Astrocyte (in vitro differentiated cells and primary cell): ENCODE measurements around the gene MT3. TPM values are rescaled to one million over a fixed set of nuclear protein-coding genes. Genes with fewer than 3 reads are reported as not detected.

Source experiments
- DNase-seq: peaks from one replicate; pipeline ENCODE4 v3.0.0-alpha.2; 2010; ENCODE audit warnings: low read depth
- FAIRE-seq: peaks from 2 replicates; lab custom pipeline; 2011; peaks lifted over from hg19 to GRCh38; lab: Jason Lieb, UNC
- H2AFZ ChIP-seq: 2 replicates; pipeline ENCODE4 v1.6.0; 2012; ENCODE audit warnings: low read depth, low read length, inconsistent platforms
- H3K27ac ChIP-seq: 2 replicates; pipeline ENCODE4 v1.5.1; 2011; ENCODE audit warnings: low read depth, low read length, inconsistent platforms
- H3K27me3 ChIP-seq: 2 replicates; pipeline ENCODE4 v1.6.0; 2011; ENCODE audit warnings: low read length, inconsistent platforms; ENCODE audit not compliant: insufficient read depth
- H3K36me3 ChIP-seq: 2 replicates; pipeline ENCODE4 v1.5.1; 2011; ENCODE audit warnings: low read length, inconsistent platforms; ENCODE audit not compliant: insufficient read depth
- H3K4me1 ChIP-seq: 2 replicates; pipeline ENCODE4 v1.5.1; 2011; ENCODE audit warnings: low read length, inconsistent platforms; ENCODE audit not compliant: insufficient read depth
- H3K4me2 ChIP-seq: 2 replicates; pipeline ENCODE4 v1.6.0; 2012; ENCODE audit warnings: low read length, inconsistent platforms
- H3K4me3 ChIP-seq: 2 replicates; pipeline ENCODE4 v1.5.1; 2011; ENCODE audit warnings: low read depth, mild to moderate bottlenecking, low read length, inconsistent platforms; ENCODE audit not compliant: insufficient read depth
- H3K79me2 ChIP-seq: 2 replicates; pipeline ENCODE4 v1.6.0; 2012; ENCODE audit warnings: mild to moderate bottlenecking, low read length, inconsistent platforms; ENCODE audit not compliant: insufficient read depth
- H3K9ac ChIP-seq: 2 replicates; pipeline ENCODE4 v1.6.0; 2012; ENCODE audit warnings: mild to moderate bottlenecking, low read length, inconsistent platforms
- H3K9me3 ChIP-seq: 2 replicates; pipeline ENCODE4 v1.5.1; 2012; ENCODE audit warnings: low read depth, mild to moderate bottlenecking, low read length, inconsistent platforms; ENCODE audit not compliant: insufficient read depth
- H4K20me1 ChIP-seq: 2 replicates; pipeline ENCODE4 v1.6.0; 2012; ENCODE audit warnings: low read length, inconsistent platforms; ENCODE audit not compliant: insufficient read depth
- H3K27ac Mint-ChIP-seq: one replicate; pipeline ENCODE4 v1.8.0; 2021; ENCODE audit warnings: mild to moderate bottlenecking, mixed read lengths; ENCODE audit not compliant: unreplicated experiment
- H3K27me3 Mint-ChIP-seq: one replicate; pipeline ENCODE4 v1.8.0; 2021; ENCODE audit warnings: low read depth, mixed read lengths; ENCODE audit not compliant: unreplicated experiment
- H3K36me3 Mint-ChIP-seq: one replicate; pipeline ENCODE4 v1.8.0; 2021; ENCODE audit warnings: low read depth, mixed read lengths; ENCODE audit not compliant: unreplicated experiment
- H3K4me1 Mint-ChIP-seq: one replicate; pipeline ENCODE4 v1.8.0; 2021; ENCODE audit warnings: low read depth, mixed read lengths; ENCODE audit not compliant: unreplicated experiment
- H3K4me3 Mint-ChIP-seq: one replicate; pipeline ENCODE4 v1.8.0; 2021; ENCODE audit warnings: mild to moderate bottlenecking, moderate library complexity, mixed read lengths; ENCODE audit not compliant: unreplicated experiment
- H3K9me3 Mint-ChIP-seq: one replicate; pipeline ENCODE4 v1.8.0; 2021; ENCODE audit warnings: mild to moderate bottlenecking, mixed read lengths; ENCODE audit not compliant: unreplicated experiment
- EZH2 ChIP-seq: IDR thresholded peaks from 2 replicates; pipeline ENCODE4 v1.6.1; 2012; ENCODE audit warnings: mild to moderate bottlenecking, low read length, inconsistent platforms; ENCODE audit not compliant: insufficient read depth
- total RNA-seq: library from RNA; stranded (reverse); gene quantifications from 2 replicates; pipeline ENCODE4 v1.2.1, GENCODE V29; 2021
- TF ChIP-seq, protein P1 (sequence below): IDR thresholded peaks from 2 replicates; pipeline ENCODE4 v1.5.1; 2011; ENCODE audit warnings: low read depth, mild to moderate bottlenecking, inconsistent platforms, low read length, moderate library complexity; ENCODE audit not compliant: insufficient read depth

MT3 gene
- total RNA-seq, 1 donor from 2014 or later, result not detected

DNA sequence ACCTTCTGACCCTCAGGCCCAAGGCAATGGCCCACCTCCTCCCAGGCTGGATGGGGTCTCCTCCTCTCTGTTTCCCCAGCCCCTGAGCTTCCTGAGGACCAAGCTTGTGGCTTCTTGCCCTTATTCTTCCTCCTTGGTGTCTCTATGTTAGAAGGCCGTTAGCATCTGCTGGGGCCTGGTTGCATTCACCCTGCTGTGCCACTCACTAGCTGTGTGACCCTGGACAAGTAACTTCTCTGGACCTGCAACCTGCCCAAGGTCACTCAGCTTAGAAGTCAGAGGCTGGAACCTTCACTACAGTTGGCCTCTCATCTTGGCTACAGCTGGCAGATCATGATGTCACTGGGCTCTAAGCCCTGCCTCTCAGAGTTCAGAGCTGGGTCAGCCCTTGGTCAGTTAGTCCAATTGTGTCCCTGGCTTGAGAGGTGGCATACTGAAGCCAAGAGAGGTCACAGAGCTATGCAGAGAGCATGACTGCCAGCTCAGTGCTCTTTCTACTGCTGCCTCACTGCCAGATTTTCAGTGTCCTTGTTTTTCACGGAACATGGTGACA is 22.0 kb downstream of the MT3 start:
- Mint-ChIP-seq H3K27ac (peak overlapping the region; percentile 69), H3K4me3 (no peak overlapping the region), H3K4me1 (peaks cover 34% of the 10 kb centered on the region), H3K27me3 (peaks cover 2% of the 10 kb centered on the region), H3K36me3 (no peaks in the 10 kb centered on the region), H3K9me3 (no peaks in the 10 kb centered on the region)
- DNase-seq, result peak; percentile 48
- no peaks in the 10 kb centered on the region for H3K9me3 ChIP-seq
- TF ChIP-seq, protein P1, sequence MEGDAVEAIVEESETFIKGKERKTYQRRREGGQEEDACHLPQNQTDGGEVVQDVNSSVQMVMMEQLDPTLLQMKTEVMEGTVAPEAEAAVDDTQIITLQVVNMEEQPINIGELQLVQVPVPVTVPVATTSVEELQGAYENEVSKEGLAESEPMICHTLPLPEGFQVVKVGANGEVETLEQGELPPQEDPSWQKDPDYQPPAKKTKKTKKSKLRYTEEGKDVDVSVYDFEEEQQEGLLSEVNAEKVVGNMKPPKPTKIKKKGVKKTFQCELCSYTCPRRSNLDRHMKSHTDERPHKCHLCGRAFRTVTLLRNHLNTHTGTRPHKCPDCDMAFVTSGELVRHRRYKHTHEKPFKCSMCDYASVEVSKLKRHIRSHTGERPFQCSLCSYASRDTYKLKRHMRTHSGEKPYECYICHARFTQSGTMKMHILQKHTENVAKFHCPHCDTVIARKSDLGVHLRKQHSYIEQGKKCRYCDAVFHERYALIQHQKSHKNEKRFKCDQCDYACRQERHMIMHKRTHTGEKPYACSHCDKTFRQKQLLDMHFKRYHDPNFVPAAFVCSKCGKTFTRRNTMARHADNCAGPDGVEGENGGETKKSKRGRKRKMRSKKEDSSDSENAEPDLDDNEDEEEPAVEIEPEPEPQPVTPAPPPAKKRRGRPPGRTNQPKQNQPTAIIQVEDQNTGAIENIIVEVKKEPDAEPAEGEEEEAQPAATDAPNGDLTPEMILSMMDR, result no peak
- TF ChIP-seq EZH2, result no peak
- peaks cover 68% of the 10 kb centered on the region for H3K4me1 ChIP-seq
- H3K36me3 ChIP-seq, result no peaks in the 10 kb centered on the region
- H3K4me3 ChIP-seq, result no peak overlapping the region
- H3K27me3 ChIP-seq, result no peaks in the 10 kb centered on the region
- peak overlapping the region; percentile 88 for H3K4me2 ChIP-seq
- H3K9ac ChIP-seq, result peak overlapping the region; percentile 92
- H3K79me2 ChIP-seq, result peaks cover 20% of the 10 kb centered on the region
- H4K20me1 ChIP-seq, result peaks cover 5% of the 10 kb centered on the region
- H3K27ac ChIP-seq, result peak overlapping the region; percentile 98
- no peak overlapping the region for H2AFZ ChIP-seq
- no peak for FAIRE-seq

DNA sequence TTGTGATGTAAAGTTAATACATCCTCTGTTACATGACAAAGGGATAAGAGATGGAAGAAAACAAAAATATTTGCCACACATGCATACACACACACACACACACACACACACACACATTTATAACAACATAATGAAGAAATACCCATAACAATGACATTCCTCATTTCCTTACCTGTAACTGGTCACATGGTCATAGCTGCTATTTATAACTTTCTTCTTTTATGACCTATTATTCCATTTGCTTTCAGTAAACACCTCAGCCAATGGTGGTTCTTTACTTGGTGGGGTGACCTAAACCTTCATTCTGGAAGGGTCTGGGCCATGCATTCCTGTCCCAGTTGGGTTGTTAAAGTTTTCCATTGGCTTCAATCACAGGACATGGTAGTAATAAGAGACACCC is 24.4 kb downstream of the MT3 start:
- no peak overlapping the region for H3K27ac Mint-ChIP-seq
- peaks cover 65% of the 10 kb centered on the region for H3K4me1 ChIP-seq
- H3K4me3 ChIP-seq, result no peak overlapping the region
- no peaks in the 10 kb centered on the region for H3K36me3 ChIP-seq
- peaks cover 2% of the 10 kb centered on the region for H4K20me1 ChIP-seq
- no peaks in the 10 kb centered on the region for H3K36me3 Mint-ChIP-seq
- H3K9me3 Mint-ChIP-seq, result no peaks in the 10 kb centered on the region
- H3K4me3 Mint-ChIP-seq, result no peak overlapping the region
- peak overlapping the region; percentile 63 for H3K27ac ChIP-seq
- H3K9ac ChIP-seq, result peak overlapping the region; percentile 12
- no peak for DNase-seq
- H3K27me3 ChIP-seq, result no peaks in the 10 kb centered on the region
- H2AFZ ChIP-seq, result no peak overlapping the region
- H3K4me1 Mint-ChIP-seq, result peaks cover 18% of the 10 kb centered on the region
- no peaks in the 10 kb centered on the region for H3K9me3 ChIP-seq
- peaks cover 17% of the 10 kb centered on the region for H3K79me2 ChIP-seq
- no peak for FAIRE-seq
- peaks cover 23% of the 10 kb centered on the region for H3K27me3 Mint-ChIP-seq
- no peak for TF ChIP-seq EZH2
- TF ChIP-seq, protein P1, result no peak
- peak overlapping the region; percentile 63 for H3K4me2 ChIP-seq

DNA sequence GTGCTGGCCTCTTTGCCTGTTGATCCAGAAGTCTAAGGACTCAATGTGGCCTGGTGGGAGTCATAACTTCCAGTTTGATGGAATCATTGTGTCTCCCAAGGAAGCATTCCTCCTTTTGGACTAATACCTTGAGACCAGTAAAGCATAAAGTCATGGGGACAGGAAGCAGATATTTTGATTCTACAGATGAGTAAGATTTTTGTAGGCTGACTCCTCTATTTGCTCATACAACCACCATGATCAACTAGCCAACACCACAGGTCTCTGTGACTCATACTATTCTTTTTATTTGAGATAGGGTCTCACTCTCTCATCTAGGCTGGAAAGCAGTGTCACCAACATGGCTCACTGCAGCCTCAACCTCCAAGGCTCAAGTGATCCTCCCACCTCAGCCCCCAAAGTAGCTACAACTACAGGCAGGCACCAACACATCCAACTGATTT is 25.2 kb downstream of the MT3 start:
- H3K36me3 ChIP-seq, result no peaks in the 10 kb centered on the region
- Mint-ChIP-seq H3K27me3 (peaks cover 31% of the 10 kb centered on the region), H3K4me1 (peaks cover 16% of the 10 kb centered on the region), H3K36me3 (no peaks in the 10 kb centered on the region), H3K27ac (no peak overlapping the region), H3K9me3 (no peaks in the 10 kb centered on the region), H3K4me3 (no peak overlapping the region)
- H3K27ac ChIP-seq, result peak overlapping the region; percentile 66
- H3K27me3 ChIP-seq, result no peaks in the 10 kb centered on the region
- peaks cover 8% of the 10 kb centered on the region for H3K79me2 ChIP-seq
- peaks cover 65% of the 10 kb centered on the region for H3K4me1 ChIP-seq
- DNase-seq (peak; percentile 94), FAIRE-seq (peak; percentile 68)
- no peak overlapping the region for H3K4me3 ChIP-seq
- H4K20me1 ChIP-seq, result no peaks in the 10 kb centered on the region
- peak overlapping the region; percentile 17 for H3K9ac ChIP-seq
- no peaks in the 10 kb centered on the region for H3K9me3 ChIP-seq
- H2AFZ ChIP-seq, result no peak overlapping the region
- H3K4me2 ChIP-seq, result peak overlapping the region; percentile 63
- TF ChIP-seq, protein P1, result no peak
- no peak for TF ChIP-seq EZH2
